Ishikawa (cell line): Measurements from ENCODE around the gene ACER2.

Source experiments
- CEBPB ChIP-seq: IDR thresholded peaks from 2 replicates; pipeline ENCODE4 v1.6.1; 2012
- CREB1 ChIP-seq: IDR thresholded peaks from 2 replicates; pipeline ENCODE4 v1.6.1; 2012; ENCODE audit warnings: low read depth
- EGR1 ChIP-seq: IDR thresholded peaks from 2 replicates; pipeline ENCODE4 v1.6.1; 2012
- EP300 ChIP-seq: IDR thresholded peaks from 2 replicates; pipeline ENCODE4 v1.6.1; 2012; ENCODE audit warnings: borderline replicate concordance
- FOXM1 ChIP-seq: IDR thresholded peaks from 2 replicates; pipeline ENCODE4 v1.6.1; 2012; ENCODE audit warnings: low read depth, borderline replicate concordance
- MAX ChIP-seq: IDR thresholded peaks from 2 replicates; pipeline ENCODE4 v1.6.1; 2012
- NFIC ChIP-seq: IDR thresholded peaks from 2 replicates; pipeline ENCODE4 v1.6.1; 2012
- RAD21 ChIP-seq: IDR thresholded peaks from 2 replicates; pipeline ENCODE4 v1.6.1; 2012; ENCODE audit warnings: low read depth
- REST ChIP-seq: IDR thresholded peaks from 2 replicates; pipeline ENCODE4 v1.6.1; 2012; ENCODE audit warnings: low read depth, mild to moderate bottlenecking
- TAF1 ChIP-seq: IDR thresholded peaks from 2 replicates; pipeline ENCODE4 v1.6.1; 2012; ENCODE audit warnings: low read depth, mild to moderate bottlenecking
- TCF12 ChIP-seq: IDR thresholded peaks from 2 replicates; pipeline ENCODE4 v1.6.1; 2012; ENCODE audit warnings: low read depth
- TEAD4 ChIP-seq: IDR thresholded peaks from 2 replicates; pipeline ENCODE4 v1.6.1; 2012
- USF1 ChIP-seq: IDR thresholded peaks from 2 replicates; pipeline ENCODE4 v1.6.1; 2012
- YY1 ChIP-seq: IDR thresholded peaks from 2 replicates; pipeline ENCODE4 v1.6.1; 2012; ENCODE audit warnings: low read depth
- ZBTB7A ChIP-seq: IDR thresholded peaks from 2 replicates; pipeline ENCODE4 v1.6.1; 2012; ENCODE audit warnings: low read depth

The ACER2 gene

GRCh38 chr9:19470567-19470966 is 61.8 kb downstream of the ACER2 start:
- no peak for TF ChIP-seq EP300
- no peak for TF ChIP-seq RAD21
- no peak for TF ChIP-seq CEBPB
- TF ChIP-seq FOXM1, result no peak
- TF ChIP-seq TEAD4, result no peak
- TF ChIP-seq MAX, result no peak
- no peak for TF ChIP-seq YY1
- TF ChIP-seq TAF1, result no peak
- TF ChIP-seq REST, result no peak
- TF ChIP-seq CREB1, result no peak
- no peak for TF ChIP-seq NFIC
- no peak for TF ChIP-seq TCF12
- no peak for TF ChIP-seq USF1
- TF ChIP-seq EGR1, result no peak
- no peak for TF ChIP-seq ZBTB7A

DNA sequence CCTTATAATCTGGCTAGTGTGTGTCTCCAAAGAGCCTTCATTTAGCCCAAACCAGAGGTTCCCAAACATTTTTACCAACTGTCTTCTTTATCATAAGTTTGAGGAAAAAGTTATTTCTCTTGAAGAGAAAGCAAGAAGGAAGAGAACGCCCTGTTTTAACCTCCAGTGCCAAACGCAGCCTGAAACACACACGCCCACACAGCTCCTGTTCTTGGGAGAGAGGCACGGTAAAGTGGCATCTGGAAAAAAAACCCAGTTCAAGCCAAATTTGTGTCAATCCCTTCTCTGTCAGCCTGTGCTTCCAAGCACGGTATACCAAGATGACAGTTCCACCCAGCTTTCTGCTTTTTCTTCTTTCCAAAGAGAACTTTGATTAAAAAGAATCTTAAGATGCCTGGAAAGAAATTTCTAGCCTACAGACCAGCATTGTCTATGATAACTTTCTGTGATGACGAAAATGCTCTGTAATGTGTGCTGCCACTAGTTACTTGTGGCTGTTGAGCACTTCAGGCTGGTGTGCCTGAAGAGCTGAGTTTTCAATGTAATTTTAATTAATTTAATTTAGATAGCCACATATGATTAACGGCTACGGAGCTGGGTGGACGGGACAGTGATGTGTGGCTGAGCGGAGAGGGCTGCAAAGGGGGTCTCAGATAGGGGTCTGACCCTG is 62.3 kb downstream of the ACER2 start:
- TF ChIP-seq EGR1 (no peak), EP300 (no peak), TAF1 (no peak), TCF12 (no peak), ZBTB7A (no peak), CEBPB (no peak), TEAD4 (no peak), MAX (no peak), YY1 (no peak), REST (no peak), RAD21 (no peak), CREB1 (no peak), FOXM1 (no peak), NFIC (no peak), USF1 (no peak)

- peak; percentile 68 for TF ChIP-seq RAD21
- TF ChIP-seq USF1, result no peak
These were observed 63.2 kb downstream of the ACER2 start for GRCh38 chr9:19471737-19472648.

DNA sequence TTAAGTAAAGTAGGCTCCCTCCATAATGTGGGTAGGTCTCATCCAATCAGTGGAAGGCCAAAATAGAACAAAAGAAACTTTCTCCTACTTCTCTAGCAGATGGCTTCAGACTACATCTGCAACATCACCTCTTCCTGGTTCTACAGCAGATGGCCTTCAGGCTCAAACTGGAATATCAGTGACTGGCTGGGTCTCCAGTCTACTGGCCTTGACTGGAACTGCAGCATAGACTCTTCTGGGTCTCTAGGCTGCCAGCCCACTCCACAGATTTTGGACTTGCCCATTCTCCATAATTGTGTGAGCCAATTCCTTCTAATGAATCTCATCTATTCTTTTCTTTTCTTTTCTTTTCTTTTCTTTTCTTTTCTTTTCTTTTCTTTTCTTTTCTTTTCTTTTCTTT is 64.8 kb downstream of the ACER2 start:
- no peak for TF ChIP-seq EGR1
- no peak for TF ChIP-seq CREB1

DNA sequence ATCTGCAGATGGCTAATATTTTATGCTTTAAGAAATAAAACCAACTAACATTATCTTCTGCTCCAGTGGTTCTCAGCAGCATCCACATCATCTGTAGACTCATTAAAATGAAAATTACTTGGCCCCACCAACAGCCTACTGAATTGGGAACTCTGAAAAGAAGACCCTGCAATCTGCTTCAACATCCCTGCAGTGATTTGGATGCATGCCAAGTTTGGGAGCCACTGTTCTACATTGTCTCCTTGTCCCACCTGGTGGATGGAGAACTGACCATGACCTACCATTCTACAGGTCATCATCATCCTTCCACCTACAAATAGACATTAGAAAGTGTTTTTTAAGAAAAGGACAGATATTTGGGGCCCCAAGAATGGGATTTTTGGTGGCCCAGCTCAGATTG is 71.1 kb downstream of the ACER2 start:
- TF ChIP-seq NFIC (peak; percentile 39), EP300 (no peak)

GRCh38 chr9:19480345-19480744 is 71.5 kb downstream of the ACER2 start:
- TF ChIP-seq EGR1 (no peak), CEBPB (no peak), TAF1 (no peak), ZBTB7A (no peak), EP300 (no peak), REST (no peak), TCF12 (no peak), NFIC (no peak), RAD21 (no peak), FOXM1 (no peak), YY1 (no peak), MAX (no peak), TEAD4 (no peak), USF1 (no peak)
